ENCODE data around the gene JMJD8. TPM values are rescaled to one million over a fixed set of nuclear protein-coding genes. Genes with fewer than 3 reads are reported as not detected.

JMJD8 gene
- total RNA-seq, 2 donors from 2014 or later = 40.7 to 72.1 TPM

- peaks cover 7% of the 10 kb centered on the region for H3K4me1 ChIP-seq
- H3K27me3 ChIP-seq = no peaks in the 10 kb centered on the region
- H3K36me3 ChIP-seq = peaks cover 23% of the 10 kb centered on the region
- no peak overlapping the region for H3K9ac ChIP-seq (ENCODE audit: low read depth in 2 of 2, low read length in 2 of 2)
- H3K4me3 ChIP-seq = no peak overlapping the region
- intact Hi-C loops (cut with DNase I) = no loop called here
- H3K9me3 ChIP-seq = no peaks in the 10 kb centered on the region
- TF ChIP-seq CTCF (IDR thresholded peaks at IDR 0.05) = no peak
- no peak for DNase-seq
- H3K27ac ChIP-seq = no peak overlapping the region
These were observed 14.5 kb downstream of the JMJD8 start for GRCh38 chr16:669666-670065.

GRCh38 chr16:668519-669171 is 15.5 kb downstream of the JMJD8 start:
- peaks cover 23% of the 10 kb centered on the region for H3K36me3 ChIP-seq
- peaks cover 6% of the 10 kb centered on the region for H3K4me1 ChIP-seq
- H3K4me3 ChIP-seq = peak overlapping the region; percentile 99
- H3K27me3 ChIP-seq = no peaks in the 10 kb centered on the region
- H3K27ac ChIP-seq = peak overlapping the region; percentile 75
- TF ChIP-seq CTCF (IDR thresholded peaks at IDR 0.05) = no peak
- intact Hi-C loops (cut with DNase I) = no loop called here
- no peak for DNase-seq
- peak overlapping the region; percentile 91 to 93 for H3K9ac ChIP-seq (ENCODE audit: low read depth in 2 of 2, low read length in 2 of 2)
- no peaks in the 10 kb centered on the region for H3K9me3 ChIP-seq

GRCh38 chr16:667780-668518 is 16.2 kb downstream of the JMJD8 start, which contains the start of gene RHOT2:
Gene RHOT2, plus strand, starts transcription at chr16:668132. Its CDS starts 68 bp downstream, at chr16:668200.
- peak; percentile 93 for DNase-seq
- H3K36me3 ChIP-seq = peaks cover 20% of the 10 kb centered on the region
- H3K9me3 ChIP-seq = no peaks in the 10 kb centered on the region
- H3K4me1 ChIP-seq = peaks cover 6% of the 10 kb centered on the region
- intact Hi-C loops (cut with DNase I) = no loop called here
- peak within 1 kb of the TSS; percentile 75 for H3K27ac ChIP-seq
- peak; percentile 88 for TF ChIP-seq CTCF (IDR thresholded peaks at IDR 0.05)
- peak within 1 kb of the TSS; percentile 91 to 93 for H3K9ac ChIP-seq (ENCODE audit: low read depth in 2 of 2, low read length in 2 of 2)
- H3K27me3 ChIP-seq = no peaks in the 10 kb centered on the region
- peak within 1 kb of the TSS; percentile 99 for H3K4me3 ChIP-seq

- H3K27ac ChIP-seq = no peak overlapping the region
- H3K9ac ChIP-seq (ENCODE audit: low read depth in 2 of 2, low read length in 2 of 2) = peak overlapping the region; percentile 46 to 93
- TF ChIP-seq CTCF (IDR thresholded peaks at IDR 0.05) = no peak
- no peaks in the 10 kb centered on the region for H3K27me3 ChIP-seq
- peaks cover 6% of the 10 kb centered on the region for H3K4me1 ChIP-seq
- peaks cover 13% of the 10 kb centered on the region for H3K36me3 ChIP-seq
- no peaks in the 10 kb centered on the region for H3K9me3 ChIP-seq
- intact Hi-C loops (cut with DNase I) = no loop called here
- H3K4me3 ChIP-seq = no peak overlapping the region
- no peak for DNase-seq
These were observed 16.9 kb downstream of the JMJD8 start for GRCh38 chr16:667113-667779.

GRCh38 chr16:666572-666971 is 17.6 kb downstream of the JMJD8 start:
- TF ChIP-seq CTCF (IDR thresholded peaks at IDR 0.05) = no peak

More at GRCh38 chr16:666572-666971, 17.6 kb downstream of the JMJD8 start:
- peak overlapping the region in 1 of 2 donors; percentile 35 for H3K9ac ChIP-seq (ENCODE audit: low read depth in 2 of 2, low read length in 2 of 2)
- no peak overlapping the region for H3K27ac ChIP-seq
- intact Hi-C loops (cut with DNase I) = no loop called here
- DNase-seq = no peak
- peaks cover 8% of the 10 kb centered on the region for H3K36me3 ChIP-seq
- H3K4me1 ChIP-seq = peaks cover 6% of the 10 kb centered on the region
- no peaks in the 10 kb centered on the region for H3K9me3 ChIP-seq
- H3K4me3 ChIP-seq = no peak overlapping the region
- H3K27me3 ChIP-seq = no peaks in the 10 kb centered on the region
